Measurements from ENCODE around the gene CCNJL.

Gene CCNJL

DNA sequence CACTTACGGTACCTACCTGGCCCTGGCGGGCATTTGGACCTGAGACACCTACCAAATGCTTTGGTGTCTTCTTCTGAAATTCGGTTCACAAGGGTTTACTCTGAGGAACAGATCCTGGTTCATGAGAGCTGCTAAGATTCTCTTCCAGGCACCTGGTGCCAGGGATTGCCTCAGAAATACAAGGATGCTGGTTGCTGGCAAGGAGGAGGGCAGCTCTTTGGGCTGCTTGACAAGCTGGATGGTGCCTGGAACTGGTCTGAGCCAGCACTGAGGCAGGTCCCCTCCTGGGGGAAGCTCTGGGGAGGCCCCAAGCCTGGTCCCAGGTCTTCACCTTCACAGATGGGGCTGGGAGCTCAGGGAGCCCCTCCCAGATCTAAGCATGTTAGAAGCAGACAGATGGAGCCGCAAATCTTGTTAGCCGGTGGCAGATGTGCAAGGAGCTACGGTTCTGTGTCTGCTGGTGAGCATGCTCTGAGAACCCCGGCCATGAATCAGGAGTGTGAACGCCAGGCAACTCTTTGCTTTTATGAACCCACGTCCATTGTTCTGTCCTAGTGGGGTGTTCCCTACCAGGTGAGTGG is 66.8 kb downstream of the CCNJL start:
- no peak for DNase-seq (ENCODE audit: low read depth)
- TF ChIP-seq, protein P1, sequence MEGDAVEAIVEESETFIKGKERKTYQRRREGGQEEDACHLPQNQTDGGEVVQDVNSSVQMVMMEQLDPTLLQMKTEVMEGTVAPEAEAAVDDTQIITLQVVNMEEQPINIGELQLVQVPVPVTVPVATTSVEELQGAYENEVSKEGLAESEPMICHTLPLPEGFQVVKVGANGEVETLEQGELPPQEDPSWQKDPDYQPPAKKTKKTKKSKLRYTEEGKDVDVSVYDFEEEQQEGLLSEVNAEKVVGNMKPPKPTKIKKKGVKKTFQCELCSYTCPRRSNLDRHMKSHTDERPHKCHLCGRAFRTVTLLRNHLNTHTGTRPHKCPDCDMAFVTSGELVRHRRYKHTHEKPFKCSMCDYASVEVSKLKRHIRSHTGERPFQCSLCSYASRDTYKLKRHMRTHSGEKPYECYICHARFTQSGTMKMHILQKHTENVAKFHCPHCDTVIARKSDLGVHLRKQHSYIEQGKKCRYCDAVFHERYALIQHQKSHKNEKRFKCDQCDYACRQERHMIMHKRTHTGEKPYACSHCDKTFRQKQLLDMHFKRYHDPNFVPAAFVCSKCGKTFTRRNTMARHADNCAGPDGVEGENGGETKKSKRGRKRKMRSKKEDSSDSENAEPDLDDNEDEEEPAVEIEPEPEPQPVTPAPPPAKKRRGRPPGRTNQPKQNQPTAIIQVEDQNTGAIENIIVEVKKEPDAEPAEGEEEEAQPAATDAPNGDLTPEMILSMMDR (IDR thresholded peaks at IDR 0.05; ENCODE audit: low read depth, low read length, missing control alignments): no peak
- no peak overlapping the region for H3K4me3 ChIP-seq (ENCODE audit: low read depth, low read length)

DNA sequence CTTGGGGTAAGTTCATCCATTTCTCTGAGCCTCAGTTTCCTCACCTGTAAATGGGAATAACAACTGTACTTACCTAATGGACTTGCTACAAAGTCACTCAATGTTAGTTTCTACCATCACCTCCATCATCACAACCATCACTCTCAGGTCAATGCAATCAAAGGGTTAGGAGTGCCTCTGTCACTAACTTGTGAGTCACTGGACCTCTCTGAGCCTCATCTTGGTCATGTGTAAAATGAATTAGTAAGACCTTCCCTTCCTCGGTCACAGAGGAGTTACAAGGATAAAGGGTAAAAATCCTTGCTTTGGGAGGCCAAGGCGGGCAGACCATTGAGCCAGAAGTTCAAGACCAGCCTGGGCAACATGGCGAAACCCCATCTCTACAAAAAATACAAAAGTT is 70.2 kb downstream of the CCNJL start:
- TF ChIP-seq, protein P1 (IDR thresholded peaks at IDR 0.05; ENCODE audit: low read depth, low read length, missing control alignments): no peak
- no peak for DNase-seq (ENCODE audit: low read depth)
- H3K4me3 ChIP-seq (ENCODE audit: low read depth, low read length): no peak overlapping the region

DNA sequence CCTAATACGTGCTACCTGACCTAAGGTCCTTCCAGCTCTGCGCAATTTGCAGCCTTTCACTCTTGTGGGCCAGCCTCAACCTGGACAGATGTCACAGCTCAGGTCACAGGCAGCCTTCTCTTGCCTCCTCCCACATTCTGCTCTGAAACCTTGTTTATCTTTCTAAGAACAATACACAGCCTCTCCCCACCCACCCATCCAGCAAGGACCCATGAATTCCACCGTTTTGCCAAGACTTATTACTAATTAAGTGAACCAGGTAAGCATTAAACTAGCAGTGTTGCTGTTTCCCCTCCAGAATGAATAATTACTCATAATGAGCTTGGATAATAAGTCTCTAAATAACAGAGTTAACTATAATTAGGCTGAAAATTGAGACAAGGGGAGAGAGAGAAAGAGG is 72.0 kb downstream of the CCNJL start:
- H3K4me3 ChIP-seq (ENCODE audit: low read depth, low read length): no peak overlapping the region
- TF ChIP-seq, protein P1 (IDR thresholded peaks at IDR 0.05; ENCODE audit: low read depth, low read length, missing control alignments): no peak
- DNase-seq (ENCODE audit: low read depth): no peak

DNA sequence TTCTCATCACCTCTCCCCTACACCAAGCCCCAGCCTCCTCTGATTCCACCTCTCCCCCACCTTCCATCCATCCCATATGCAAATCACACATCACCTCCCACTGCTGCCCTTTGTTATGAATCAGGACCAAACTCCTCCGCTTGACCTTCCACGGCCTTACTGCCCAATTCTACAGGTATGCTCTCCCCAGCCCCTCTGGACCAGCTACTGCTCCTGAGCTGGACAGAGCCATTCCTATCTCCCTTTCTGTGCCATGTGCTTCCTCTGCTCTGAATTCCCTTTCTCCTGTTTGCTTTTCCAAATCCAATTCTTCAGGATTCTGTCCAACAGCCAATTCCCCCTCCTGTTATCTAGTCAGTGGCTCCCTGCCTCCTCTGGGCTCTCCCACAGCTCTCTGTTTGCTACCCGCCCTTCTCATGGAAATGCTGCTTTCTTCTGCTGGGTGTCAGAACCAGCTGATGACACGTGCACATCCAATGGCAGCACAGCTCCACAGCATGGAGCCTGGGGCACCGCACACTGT is 74.7 kb downstream of the CCNJL start:
- no peak overlapping the region for H3K4me3 ChIP-seq (ENCODE audit: low read depth, low read length)
- DNase-seq (ENCODE audit: low read depth): no peak
- TF ChIP-seq, protein P1 (IDR thresholded peaks at IDR 0.05; ENCODE audit: low read depth, low read length, missing control alignments): no peak

DNA sequence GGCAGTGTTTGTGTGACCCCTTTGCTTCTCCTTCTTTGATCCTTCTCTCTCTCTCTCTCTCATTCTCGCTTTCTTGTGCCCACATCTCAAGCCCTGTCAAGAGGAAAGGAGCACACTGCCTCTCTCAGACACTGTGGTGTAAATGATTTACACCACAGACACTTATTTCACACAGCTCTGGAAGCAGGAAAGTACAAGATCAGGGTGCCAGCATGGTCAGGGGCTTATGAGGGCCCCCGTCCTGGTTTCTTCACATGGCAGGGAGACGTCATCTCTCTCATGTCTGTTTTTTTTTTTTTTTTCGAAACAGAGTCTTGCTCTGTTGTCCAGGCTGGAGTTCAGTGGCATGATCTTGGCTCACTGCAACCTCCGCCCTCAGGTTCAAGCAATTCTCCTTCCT is 76.6 kb downstream of the CCNJL start:
- TF ChIP-seq, protein P1 (IDR thresholded peaks at IDR 0.05; ENCODE audit: low read depth, low read length, missing control alignments): no peak
- no peak overlapping the region for H3K4me3 ChIP-seq (ENCODE audit: low read depth, low read length)
- DNase-seq (ENCODE audit: low read depth): no peak

DNA sequence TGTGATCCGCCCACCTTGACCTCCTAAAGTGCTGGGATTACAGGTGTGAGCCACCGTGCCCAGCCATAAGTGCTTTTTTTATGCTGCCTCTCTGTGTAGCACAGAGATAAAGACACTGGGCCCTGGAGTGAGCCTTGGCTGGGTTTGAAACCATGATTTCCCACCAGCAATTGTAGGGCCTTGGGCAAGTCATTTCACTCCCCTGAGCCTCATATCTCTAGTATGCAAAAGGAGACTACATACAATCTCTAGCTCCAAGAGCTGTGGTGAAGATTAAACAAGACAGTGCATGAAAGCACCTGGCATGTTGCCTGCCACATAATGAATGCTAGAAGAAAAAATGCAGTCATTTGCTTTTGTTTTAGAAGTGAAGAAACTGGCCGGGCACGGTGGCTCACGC is 79.1 kb downstream of the CCNJL start:
- DNase-seq (ENCODE audit: low read depth): no peak
- TF ChIP-seq, protein P1 (IDR thresholded peaks at IDR 0.05; ENCODE audit: low read depth, low read length, missing control alignments): no peak
- no peak overlapping the region for H3K4me3 ChIP-seq (ENCODE audit: low read depth, low read length)

DNA sequence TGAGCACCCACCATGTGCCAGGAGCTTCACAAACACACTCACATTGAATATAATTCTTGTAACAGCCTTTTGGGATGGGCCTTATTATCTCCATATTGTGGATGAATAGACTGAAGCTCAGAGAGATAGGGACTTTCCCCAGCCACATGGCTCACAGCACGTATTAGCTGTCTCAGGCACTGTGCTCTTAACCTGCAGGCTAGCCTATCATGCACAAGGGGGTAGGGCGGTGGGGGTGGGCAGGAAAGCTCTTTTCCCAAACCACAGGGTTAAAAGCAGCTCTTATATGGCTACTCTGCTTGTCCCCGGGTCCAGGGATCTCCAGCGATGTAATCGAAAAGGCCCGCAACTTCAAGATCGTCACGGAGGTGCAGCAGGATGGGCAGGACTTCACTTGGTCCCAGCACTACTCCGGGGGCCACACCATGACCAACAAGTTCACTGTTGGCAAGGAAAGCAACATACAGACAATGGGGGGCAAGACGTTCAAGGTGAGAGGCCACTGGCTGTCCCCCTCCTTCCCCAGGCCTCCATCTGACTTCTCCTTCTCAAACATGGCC is 80.5 kb downstream of the CCNJL start:
- DNase-seq (ENCODE audit: low read depth): no peak
- H3K4me3 ChIP-seq (ENCODE audit: low read depth, low read length): no peak overlapping the region
- TF ChIP-seq, protein P1 (IDR thresholded peaks at IDR 0.05; ENCODE audit: low read depth, low read length, missing control alignments): no peak
